Stimulated activated naive CD8-positive, alpha-beta T cell treated with anti-CD3 and anti-CD28 coated beads, Interleukin-15, Interleukin-2, amounts not matched to agents 100 ng/mL and 50 ng/mL, for 24 hours (primary cell): ENCODE results near the gene GRB14.

Experiments
- H3K27ac Mint-ChIP-seq: one replicate; pipeline ENCODE4 v1.8.0; 2021; ENCODE audit warnings: mild to moderate bottlenecking, mixed read lengths
- H3K27me3 Mint-ChIP-seq: one replicate; pipeline ENCODE4 v1.8.0; 2021; ENCODE audit warnings: mixed read lengths
- H3K36me3 Mint-ChIP-seq: one replicate; pipeline ENCODE4 v1.8.0; 2021; ENCODE audit warnings: low read depth, mixed read lengths
- H3K4me1 Mint-ChIP-seq: one replicate; pipeline ENCODE4 v1.8.0; 2021; ENCODE audit warnings: low read depth, mixed read lengths
- H3K4me3 Mint-ChIP-seq: one replicate; pipeline ENCODE4 v1.8.0; 2021; ENCODE audit warnings: mild to moderate bottlenecking, mixed read lengths
- H3K9me3 Mint-ChIP-seq: one replicate; pipeline ENCODE4 v1.8.0; 2021; ENCODE audit warnings: mixed read lengths

Gene GRB14

DNA sequence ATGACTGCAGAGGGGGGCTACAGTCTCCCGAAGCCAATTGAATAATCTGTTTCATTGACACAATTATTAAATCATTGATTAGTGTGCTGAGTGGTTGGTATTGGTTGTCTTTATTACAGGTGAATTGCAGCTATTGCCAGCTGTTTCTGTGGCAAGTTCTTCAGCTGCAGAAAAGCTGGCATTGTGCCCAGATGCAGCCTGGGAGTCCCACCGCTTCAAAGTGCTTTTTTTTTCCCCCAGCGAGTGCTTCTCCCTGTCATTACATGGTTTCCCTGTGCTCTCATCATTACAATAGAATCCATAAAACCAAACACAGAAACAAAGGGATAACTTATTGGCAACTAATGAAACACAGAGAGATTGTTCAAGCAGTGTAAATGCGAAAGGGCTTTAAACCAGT, 164.7 kb downstream of the GRB14 start:
- Mint-ChIP-seq H3K9me3 (no peaks in the 10 kb centered on the region), H3K27ac (no peak overlapping the region)

GRCh38 chr2:164453656-164454305, 167.5 kb downstream of the GRB14 start:
- Mint-ChIP-seq H3K27me3 (no peaks in the 10 kb centered on the region), H3K36me3 (no peaks in the 10 kb centered on the region), H3K9me3 (peaks cover 3% of the 10 kb centered on the region), H3K4me3 (no peak overlapping the region), H3K27ac (no peak overlapping the region), H3K4me1 (no peaks in the 10 kb centered on the region)

More for the DNA sequence above, 164.7 kb downstream of the GRB14 start:
- no peaks in the 10 kb centered on the region for H3K4me1 Mint-ChIP-seq
- H3K27me3 Mint-ChIP-seq = no peaks in the 10 kb centered on the region
- no peaks in the 10 kb centered on the region for H3K36me3 Mint-ChIP-seq
- H3K4me3 Mint-ChIP-seq = no peak overlapping the region

GRCh38 chr2:164450278-164450677, 171.0 kb downstream of the GRB14 start:
- Mint-ChIP-seq H3K4me3 (no peak overlapping the region), H3K4me1 (no peaks in the 10 kb centered on the region), H3K36me3 (no peaks in the 10 kb centered on the region), H3K27ac (no peak overlapping the region), H3K27me3 (no peaks in the 10 kb centered on the region), H3K9me3 (peaks cover 3% of the 10 kb centered on the region)

- H3K27me3 Mint-ChIP-seq = no peaks in the 10 kb centered on the region
Measured at GRCh38 chr2:164449706-164450105, 171.6 kb downstream of the GRB14 start.

GRCh38 chr2:164447660-164448059, 173.6 kb downstream of the GRB14 start:
- H3K27me3 Mint-ChIP-seq = no peaks in the 10 kb centered on the region

More at GRCh38 chr2:164449706-164450105, 171.6 kb downstream of the GRB14 start:
- no peaks in the 10 kb centered on the region for H3K4me1 Mint-ChIP-seq
- H3K4me3 Mint-ChIP-seq = no peak overlapping the region
- H3K9me3 Mint-ChIP-seq = peaks cover 3% of the 10 kb centered on the region
- H3K27ac Mint-ChIP-seq = no peak overlapping the region
- no peaks in the 10 kb centered on the region for H3K36me3 Mint-ChIP-seq

More at GRCh38 chr2:164447660-164448059, 173.6 kb downstream of the GRB14 start:
- H3K27ac Mint-ChIP-seq = no peak overlapping the region
- H3K4me3 Mint-ChIP-seq = no peak overlapping the region
- no peaks in the 10 kb centered on the region for H3K36me3 Mint-ChIP-seq
- H3K4me1 Mint-ChIP-seq = no peaks in the 10 kb centered on the region
- H3K9me3 Mint-ChIP-seq = peaks cover 3% of the 10 kb centered on the region
